GM18526 (cell line): Measurements from ENCODE around the gene PDGFA.

Source experiments
- POLR2A ChIP-seq: IDR thresholded peaks from 3 replicates; pipeline ENCODE4 v1.6.1; 2011; ENCODE audit not compliant: insufficient read length; ENCODE audit errors: extremely low read depth

PDGFA gene

DNA sequence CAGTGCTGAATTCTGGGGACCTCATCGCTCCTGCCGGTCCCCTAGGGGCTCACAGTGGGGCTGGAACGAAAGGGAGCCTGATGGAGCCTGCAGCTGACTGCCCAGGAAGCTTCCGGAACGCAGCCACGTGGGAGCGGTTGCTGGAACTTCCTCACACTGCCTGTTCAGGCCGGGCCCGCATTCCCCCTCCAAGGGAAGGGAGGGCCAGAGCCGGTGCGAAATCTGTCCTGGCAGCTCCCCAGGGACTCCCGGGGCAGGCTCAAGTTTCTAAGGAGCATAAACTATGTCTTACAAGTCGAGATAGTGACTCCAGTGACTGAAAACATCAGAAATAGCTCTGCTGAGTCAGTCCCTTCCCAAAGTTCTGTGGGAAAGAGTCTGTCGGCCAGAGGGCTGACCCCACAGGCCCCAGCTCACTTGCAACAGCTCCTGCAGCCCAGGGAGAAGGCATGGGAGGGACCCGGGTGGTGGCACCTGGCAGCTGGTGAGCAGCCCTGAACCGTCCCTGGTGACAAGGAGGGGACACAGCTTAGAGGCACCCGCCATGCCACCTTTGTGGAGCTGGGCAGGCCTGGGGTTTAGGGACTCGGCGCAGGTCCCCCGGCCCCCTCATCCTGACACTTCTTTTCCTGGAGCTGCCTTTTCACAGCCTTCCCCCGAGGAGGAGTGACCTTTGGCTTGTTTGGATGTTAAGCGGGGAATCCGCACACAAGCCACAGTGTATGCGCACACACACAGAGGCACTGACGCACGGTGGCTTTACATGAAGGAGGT is 47.6 kb downstream of the PDGFA start:
- no peak for TF ChIP-seq POLR2A

DNA sequence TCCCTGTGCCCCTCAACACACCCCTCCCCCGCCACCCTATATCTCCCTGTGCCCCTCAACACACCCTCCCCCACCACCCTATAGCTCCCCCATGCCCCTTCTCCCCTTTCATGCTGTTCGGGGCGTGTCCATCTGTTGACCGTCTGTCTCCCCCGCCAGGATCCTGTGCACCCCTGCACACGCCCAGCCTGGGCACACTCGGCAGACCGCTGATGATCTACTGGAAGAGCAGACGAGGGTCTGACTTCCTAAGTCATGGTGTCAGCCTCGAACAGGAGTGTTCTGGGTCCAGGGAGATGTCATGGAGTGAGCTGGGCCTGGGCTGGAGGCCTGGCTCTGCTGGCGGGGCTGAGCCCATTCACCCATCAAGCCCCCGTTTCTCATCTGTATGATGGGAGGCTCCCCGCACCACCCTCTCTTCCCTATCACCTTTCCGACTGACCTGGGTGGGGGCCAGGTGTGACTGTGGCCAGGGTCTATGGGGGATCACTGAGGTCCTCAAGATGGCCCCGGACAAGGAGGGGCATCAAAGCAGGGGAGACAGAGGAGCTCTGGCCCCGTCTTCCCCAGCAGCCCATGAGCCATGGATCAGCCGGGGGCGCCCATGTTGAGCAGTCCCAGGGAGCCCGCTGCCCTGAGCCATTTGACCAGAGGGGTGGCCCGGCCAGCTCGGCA is 48.3 kb downstream of the PDGFA start:
- no peak for TF ChIP-seq POLR2A

- TF ChIP-seq POLR2A: no peak
Measured at GRCh38 chr7:469563-469961, 50.1 kb downstream of the PDGFA start.

DNA sequence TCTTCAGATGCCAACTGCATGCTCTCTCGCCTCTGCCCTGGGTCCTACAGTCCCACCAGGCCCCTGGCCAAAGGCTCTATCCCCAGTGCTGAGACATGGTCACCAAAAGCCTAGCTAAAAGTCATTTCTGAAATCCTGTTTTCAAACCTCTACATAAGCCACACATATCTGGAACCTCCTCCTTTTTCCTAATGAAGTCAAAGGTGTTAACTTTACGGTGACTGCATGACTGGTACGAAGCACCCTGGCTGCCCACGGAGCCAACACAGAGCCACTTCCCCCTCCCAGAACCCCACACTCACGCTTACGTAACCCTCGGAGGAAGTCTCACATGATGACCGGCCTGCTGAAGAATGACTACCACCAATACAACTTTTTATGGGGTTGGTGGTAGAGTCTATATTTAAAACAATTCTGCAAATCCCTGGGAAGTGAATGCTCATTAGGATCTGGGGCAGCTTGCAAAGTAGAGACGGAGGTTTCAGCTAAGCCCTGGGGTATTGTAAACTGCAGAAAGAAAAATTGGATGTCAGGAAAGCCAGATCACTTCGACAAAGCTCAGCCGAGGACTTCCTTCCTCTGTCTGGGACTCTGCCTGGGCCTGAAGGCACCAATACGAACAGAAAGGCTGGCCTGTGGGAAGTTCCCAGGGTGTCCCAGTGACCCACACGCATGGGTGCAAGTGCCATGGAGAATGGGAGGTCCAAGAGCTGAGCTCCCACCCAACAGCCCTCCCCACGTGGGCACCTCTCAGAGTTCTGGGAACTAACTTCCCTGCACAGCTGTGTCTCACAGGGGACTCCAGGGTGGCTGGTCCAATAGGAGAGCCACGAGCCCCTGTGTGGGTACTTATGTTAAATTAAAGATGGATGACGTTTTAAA is 50.7 kb downstream of the PDGFA start:
- TF ChIP-seq POLR2A: no peak

- TF ChIP-seq POLR2A: no peak
Measured at GRCh38 chr7:467856-468545, 51.6 kb downstream of the PDGFA start.

DNA sequence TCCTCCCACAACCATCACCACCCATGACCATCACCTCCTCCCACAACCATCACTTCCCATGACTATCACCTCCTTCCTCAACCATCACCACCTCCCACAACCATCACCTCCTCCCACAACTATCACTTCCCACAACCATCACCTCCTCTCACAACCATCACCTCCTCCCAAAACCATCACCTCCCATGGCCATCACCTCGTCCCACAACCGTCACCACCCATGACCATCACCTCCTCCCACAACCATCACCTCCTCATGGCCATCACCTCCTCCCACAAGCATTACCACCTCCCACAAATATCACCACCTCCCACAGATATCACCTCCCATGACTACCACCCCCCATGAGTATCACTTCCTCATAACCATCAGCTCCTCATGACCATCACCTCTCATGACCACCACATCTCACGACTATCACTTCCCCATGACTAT is 52.2 kb downstream of the PDGFA start:
- TF ChIP-seq POLR2A: no peak

DNA sequence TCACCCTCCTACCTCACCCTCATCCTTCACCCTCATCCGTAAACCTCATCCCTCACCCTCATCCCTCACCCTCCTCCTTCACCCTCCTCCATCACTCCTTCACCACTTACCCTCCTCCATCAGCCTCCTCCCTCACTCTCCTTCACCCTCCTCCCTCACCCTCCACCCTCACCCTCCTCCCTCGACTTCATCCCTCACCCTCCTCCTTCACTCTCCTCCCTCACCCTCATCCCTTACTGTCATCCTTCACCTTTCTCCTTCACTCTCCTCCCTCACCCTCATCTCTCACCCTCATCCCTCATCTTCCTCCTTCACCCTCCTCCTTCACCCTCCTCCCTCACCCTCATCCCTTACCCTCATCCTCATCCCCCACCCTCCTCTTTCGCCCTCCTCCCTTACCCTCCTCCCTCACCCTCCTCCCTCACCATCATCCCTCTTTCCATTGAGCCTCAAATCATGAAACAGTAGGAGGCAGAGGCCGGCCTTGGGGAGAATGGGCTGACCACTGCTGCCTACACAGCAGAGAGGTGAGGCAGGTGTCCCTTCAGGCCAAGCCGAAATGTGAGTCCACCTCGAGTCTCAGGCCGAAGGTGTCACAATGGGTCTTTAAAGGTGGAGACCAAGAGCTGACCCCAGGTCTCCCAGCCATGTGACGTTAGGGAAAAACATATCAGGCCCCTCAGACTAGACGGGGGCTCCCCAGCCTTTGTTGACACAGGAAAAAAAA is 53.0 kb downstream of the PDGFA start:
- no peak for TF ChIP-seq POLR2A

GRCh38 chr7:465710-466400 is 53.8 kb downstream of the PDGFA start:
- TF ChIP-seq POLR2A: no peak

- no peak for TF ChIP-seq POLR2A
Measured at GRCh38 chr7:464454-465401, 54.9 kb downstream of the PDGFA start.

DNA sequence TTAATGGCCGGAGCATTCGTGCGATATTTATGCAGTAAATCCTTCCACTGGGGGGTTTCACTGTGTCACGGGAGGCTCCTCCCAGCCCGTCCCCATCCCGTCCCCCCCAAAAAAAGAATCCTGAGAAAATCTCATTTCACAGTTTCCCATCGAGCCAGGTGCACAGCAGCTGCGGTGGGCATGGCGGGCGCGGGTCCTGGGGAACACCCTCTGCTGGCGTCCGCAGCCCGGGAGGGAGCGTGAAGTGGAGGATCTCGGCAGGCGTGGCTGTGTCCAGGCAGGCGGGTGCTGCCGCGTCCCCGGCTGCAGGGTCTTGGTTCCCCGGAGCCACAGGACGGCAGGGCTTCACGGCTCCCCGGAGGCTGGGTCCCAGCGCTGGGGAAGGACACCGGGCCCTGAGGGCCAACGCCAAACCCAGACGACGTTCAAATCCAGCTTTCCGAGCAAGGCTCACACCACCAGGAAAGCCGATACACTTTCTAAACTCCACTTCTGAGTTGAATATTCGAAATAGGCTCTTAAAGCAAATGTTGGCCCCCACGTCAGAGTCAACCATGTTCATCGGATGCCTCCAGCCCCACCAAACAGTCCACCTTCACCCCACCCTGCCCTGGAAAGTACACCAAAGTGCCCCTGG is 55.7 kb downstream of the PDGFA start:
- no peak for TF ChIP-seq POLR2A

- TF ChIP-seq POLR2A: no peak
Measured at GRCh38 chr7:463362-463781, 56.3 kb downstream of the PDGFA start.
